Measurements from ENCODE around the gene AHCY. TPM values are rescaled to one million over a fixed set of nuclear protein-coding genes. Genes with fewer than 3 reads are reported as not detected.

The AHCY gene
- 143 and 157 TPM in 2 replicates for total RNA-seq (ENCODE audit: low replicate concordance)

GRCh38 chr20:34302723-34303533, at the start of gene AHCY:
Gene AHCY, minus strand, starts transcription at chr20:34303355. Its CDS starts 85 bp downstream, at chr20:34303270.

GRCh38 chr20:34240693-34241615, 62.2 kb downstream of the AHCY start, which contains the start of gene ASIP:
Gene ASIP, plus strand, starts transcription at chr20:34241423. Its CDS starts 18,952 bp downstream, at chr20:34260375.

Other genes starting within 250 kb of the AHCY start
- 56.3 and 116 TPM in 2 replicates for gene EIF2S2, start 191.1 kb downstream of the AHCY start, total RNA-seq (ENCODE audit: low replicate concordance)
- not detected in 2 replicates for gene ASIP, start 61.9 kb downstream of the AHCY start, total RNA-seq (ENCODE audit: low replicate concordance)
- gene ITCH, start 59.9 kb upstream of the AHCY start, total RNA-seq (ENCODE audit: low replicate concordance), result 72.0 and 84.5 TPM in 2 replicates
- gene DYNLRB1, start 213.1 kb upstream of the AHCY start, total RNA-seq (ENCODE audit: low replicate concordance), result 61.2 and 73.6 TPM in 2 replicates